ENCODE results near the gene FARP1. TPM values are rescaled to one million over a fixed set of nuclear protein-coding genes. Genes with fewer than 3 reads are reported as not detected.

Gene FARP1
- total RNA-seq, 5 donors from 2014 or later (not counting 1 experiment from before 2014, with no cell fraction given) = 0.51 to 2.0 (median 1.0) TPM

GRCh38 chr13:98406971-98407370 lies 264.1 kb downstream of the FARP1 start:
- Mint-ChIP-seq H3K4me1 (peaks cover 3 to 15% (median 7%) of the 10 kb centered on the region in 3 donors), H3K4me3 (no peak overlapping the region), H3K27me3 (peaks cover 0 to 11% of the 10 kb centered on the region in 2 donors), H3K27ac (no peak overlapping the region), H3K36me3 (no peaks in the 10 kb centered on the region), H3K9me3 (no peaks in the 10 kb centered on the region)
- Histone ChIP-seq H3K9me3 (no peaks in the 10 kb centered on the region), H3K36me3 (ENCODE audit: control insufficient read depth in 2 of 2, extremely low read depth in 1 of 2, insufficient read depth in 1 of 2, low read length in 1 of 2) (no peaks in the 10 kb centered on the region), H3K4me1 (ENCODE audit: control insufficient read depth in 1 of 2, extremely low read depth in 1 of 2, insufficient read depth in 2 of 2, low read length in 2 of 2) (peaks cover 3 to 7% of the 10 kb centered on the region in 2 experiments), H3K27ac (ENCODE audit: low read length) (no peak overlapping the region), H3K27me3 (replicated peaks in 1 of 2; ENCODE audit: control insufficient read depth in 2 of 2, extremely low read depth in 1 of 2, insufficient read depth in 2 of 2, low read length in 1 of 2) (peaks cover 0 to 22% of the 10 kb centered on the region in 2 experiments), H3K4me3 (ENCODE audit: control insufficient read depth in 1 of 2, extremely low read depth in 1 of 2, low read length in 1 of 2) (no peak overlapping the region)
- no peak for DNase-seq
- 83% methylated on average over 1 of the region's 9 CpGs for whole genome bisulfite sequencing (ENCODE audit: insufficient coverage)
- no peak for ATAC-seq (replicated peaks in 1 of 4)
- CTCF ChIA-PET = no interaction called here
- POLR2A ChIA-PET = interaction anchor here in 1 of 2 donors (0.6 kb wide), 1 partner anchor 264 kb away, joined by 3 read pairs; no protein-coding TSS in a partner anchor

- no peak overlapping the region for H3K4me3 ChIP-seq (ENCODE audit: control insufficient read depth in 1 of 2, extremely low read depth in 1 of 2, low read length in 1 of 2)
- no peak overlapping the region for H3K4me3 Mint-ChIP-seq
- no peak for DNase-seq
- H3K27me3 ChIP-seq (replicated peaks in 1 of 2; ENCODE audit: control insufficient read depth in 2 of 2, extremely low read depth in 1 of 2, insufficient read depth in 2 of 2, low read length in 1 of 2) = peaks cover 0 to 22% of the 10 kb centered on the region in 2 experiments
- H3K27ac Mint-ChIP-seq = no peak overlapping the region
- peaks cover 0 to 11% of the 10 kb centered on the region in 2 donors for H3K27me3 Mint-ChIP-seq
- ChIA-PET POLR2A (no interaction called here), CTCF (interaction anchor here in 1 of 2 donors (0.6 kb wide), 1 partner anchor 83 kb away, joined by 4 read pairs; no protein-coding TSS in a partner anchor)
- no peak for ATAC-seq (replicated peaks in 1 of 4)
- peaks cover 9 to 21% (median 13%) of the 10 kb centered on the region in 3 donors for H3K4me1 Mint-ChIP-seq
- H3K9me3 Mint-ChIP-seq = no peaks in the 10 kb centered on the region
- H3K9me3 ChIP-seq = no peaks in the 10 kb centered on the region
- WGBS (ENCODE audit: insufficient coverage) = no CpG with 5 or more reads among the region's 4 CpGs
- no peaks in the 10 kb centered on the region for H3K36me3 ChIP-seq (ENCODE audit: control insufficient read depth in 2 of 2, extremely low read depth in 1 of 2, insufficient read depth in 1 of 2, low read length in 1 of 2)
- no peaks in the 10 kb centered on the region for H3K36me3 Mint-ChIP-seq
- H3K27ac ChIP-seq (ENCODE audit: low read length) = no peak overlapping the region
- peaks cover 3 to 12% of the 10 kb centered on the region in 2 experiments for H3K4me1 ChIP-seq (ENCODE audit: control insufficient read depth in 1 of 2, extremely low read depth in 1 of 2, insufficient read depth in 2 of 2, low read length in 2 of 2)
Measured at GRCh38 chr13:98407575-98407974, 264.7 kb downstream of the FARP1 start.

- Mint-ChIP-seq H3K27me3 (peaks cover 0 to 11% of the 10 kb centered on the region in 2 donors), H3K4me3 (no peak overlapping the region), H3K9me3 (no peaks in the 10 kb centered on the region), H3K27ac (no peak overlapping the region), H3K4me1 (peaks cover 9 to 23% (median 14%) of the 10 kb centered on the region in 3 donors), H3K36me3 (no peaks in the 10 kb centered on the region)
- CTCF ChIA-PET = no interaction called here
- Histone ChIP-seq H3K27me3 (replicated peaks in 1 of 2; ENCODE audit: control insufficient read depth in 2 of 2, extremely low read depth in 1 of 2, insufficient read depth in 2 of 2, low read length in 1 of 2) (peaks cover 0 to 22% of the 10 kb centered on the region in 2 experiments), H3K4me3 (ENCODE audit: control insufficient read depth in 1 of 2, extremely low read depth in 1 of 2, low read length in 1 of 2) (no peak overlapping the region), H3K36me3 (ENCODE audit: control insufficient read depth in 2 of 2, extremely low read depth in 1 of 2, insufficient read depth in 1 of 2, low read length in 1 of 2) (no peaks in the 10 kb centered on the region), H3K9me3 (no peaks in the 10 kb centered on the region), H3K27ac (ENCODE audit: low read length) (no peak overlapping the region), H3K4me1 (ENCODE audit: control insufficient read depth in 1 of 2, extremely low read depth in 1 of 2, insufficient read depth in 2 of 2, low read length in 2 of 2) (peaks cover 3 to 12% of the 10 kb centered on the region in 2 experiments)
- ATAC-seq (replicated peaks in 1 of 4) = no peak
- WGBS (ENCODE audit: insufficient coverage) = 79% methylated on average over 3 of the region's 13 CpGs
- DNase-seq = no peak
- POLR2A ChIA-PET = no interaction called here
Measured at GRCh38 chr13:98409281-98409680, 266.4 kb downstream of the FARP1 start.

- Histone ChIP-seq H3K36me3 (ENCODE audit: control insufficient read depth in 2 of 2, extremely low read depth in 1 of 2, insufficient read depth in 1 of 2, low read length in 1 of 2) (no peaks in the 10 kb centered on the region), H3K4me1 (ENCODE audit: control insufficient read depth in 1 of 2, extremely low read depth in 1 of 2, insufficient read depth in 2 of 2, low read length in 2 of 2) (peaks cover 3 to 12% of the 10 kb centered on the region in 2 experiments), H3K9me3 (no peaks in the 10 kb centered on the region), H3K27me3 (replicated peaks in 1 of 2; ENCODE audit: control insufficient read depth in 2 of 2, extremely low read depth in 1 of 2, insufficient read depth in 2 of 2, low read length in 1 of 2) (peaks cover 0 to 20% of the 10 kb centered on the region in 2 experiments), H3K27ac (ENCODE audit: low read length) (no peak overlapping the region), H3K4me3 (ENCODE audit: control insufficient read depth in 1 of 2, extremely low read depth in 1 of 2, low read length in 1 of 2) (no peak overlapping the region)
- peaks cover 9 to 23% (median 14%) of the 10 kb centered on the region in 3 donors for H3K4me1 Mint-ChIP-seq
- no peaks in the 10 kb centered on the region for H3K9me3 Mint-ChIP-seq
- no peak for DNase-seq
- peaks cover 0 to 9% of the 10 kb centered on the region in 2 donors for H3K27me3 Mint-ChIP-seq
- peak overlapping the region in 1 of 3 donors; percentile 76 for H3K4me3 Mint-ChIP-seq
- no peaks in the 10 kb centered on the region for H3K36me3 Mint-ChIP-seq
- POLR2A ChIA-PET = no interaction called here
- 71% methylated on average over 8 of the region's 11 CpGs for WGBS (ENCODE audit: insufficient coverage)
- CTCF ChIA-PET = no interaction called here
- no peak overlapping the region for H3K27ac Mint-ChIP-seq
- no peak for ATAC-seq (replicated peaks in 1 of 4)
Measured at GRCh38 chr13:98410612-98411011, 267.7 kb downstream of the FARP1 start.

GRCh38 chr13:98411013-98411412 lies 268.1 kb downstream of the FARP1 start:
- peak overlapping the region in 2 of 3 donors; percentile 41 to 76 for H3K4me3 Mint-ChIP-seq
- peaks cover 0 to 9% of the 10 kb centered on the region in 2 donors for H3K27me3 Mint-ChIP-seq
- no peak for ATAC-seq (replicated peaks in 1 of 4)
- no peaks in the 10 kb centered on the region for H3K9me3 Mint-ChIP-seq
- WGBS (ENCODE audit: insufficient coverage) = 100% methylated on average over 2 of the region's 5 CpGs
- H3K36me3 Mint-ChIP-seq = no peaks in the 10 kb centered on the region
- no peak overlapping the region for H3K27ac Mint-ChIP-seq
- H3K4me1 Mint-ChIP-seq = peaks cover 9 to 23% (median 14%) of the 10 kb centered on the region in 3 donors
- Histone ChIP-seq H3K27ac (ENCODE audit: low read length) (no peak overlapping the region), H3K36me3 (ENCODE audit: control insufficient read depth in 2 of 2, extremely low read depth in 1 of 2, insufficient read depth in 1 of 2, low read length in 1 of 2) (no peaks in the 10 kb centered on the region), H3K27me3 (replicated peaks in 1 of 2; ENCODE audit: control insufficient read depth in 2 of 2, extremely low read depth in 1 of 2, insufficient read depth in 2 of 2, low read length in 1 of 2) (peaks cover 0 to 20% of the 10 kb centered on the region in 2 experiments), H3K4me1 (ENCODE audit: control insufficient read depth in 1 of 2, extremely low read depth in 1 of 2, insufficient read depth in 2 of 2, low read length in 2 of 2) (peaks cover 3 to 12% of the 10 kb centered on the region in 2 experiments), H3K9me3 (no peaks in the 10 kb centered on the region), H3K4me3 (ENCODE audit: control insufficient read depth in 1 of 2, extremely low read depth in 1 of 2, low read length in 1 of 2) (no peak overlapping the region)
- POLR2A ChIA-PET = no interaction called here
- CTCF ChIA-PET = no interaction called here
- DNase-seq = no peak

- Histone ChIP-seq H3K4me3 (ENCODE audit: control insufficient read depth in 1 of 2, extremely low read depth in 1 of 2, low read length in 1 of 2) (peak overlapping the region; percentile 28 to 52), H3K4me1 (ENCODE audit: control insufficient read depth in 1 of 2, extremely low read depth in 1 of 2, insufficient read depth in 2 of 2, low read length in 2 of 2) (peaks cover 3 to 12% of the 10 kb centered on the region in 2 experiments), H3K27me3 (replicated peaks in 1 of 2; ENCODE audit: control insufficient read depth in 2 of 2, extremely low read depth in 1 of 2, insufficient read depth in 2 of 2, low read length in 1 of 2) (peaks cover 0 to 20% of the 10 kb centered on the region in 2 experiments), H3K27ac (ENCODE audit: low read length) (no peak overlapping the region), H3K9me3 (no peaks in the 10 kb centered on the region), H3K36me3 (ENCODE audit: control insufficient read depth in 2 of 2, extremely low read depth in 1 of 2, insufficient read depth in 1 of 2, low read length in 1 of 2) (no peaks in the 10 kb centered on the region)
- peaks cover under 1 to 9% of the 10 kb centered on the region in 2 donors for H3K27me3 Mint-ChIP-seq
- WGBS (ENCODE audit: insufficient coverage) = 12% methylated on average over 11 of the region's 16 CpGs
- H3K27ac Mint-ChIP-seq = peak overlapping the region in 1 of 2 donors; percentile 18
- ChIA-PET POLR2A (interaction anchor here in 1 of 2 donors (0.6 kb wide), 1 partner anchor 1204 kb away, joined by 7 read pairs; no protein-coding TSS in a partner anchor), CTCF (no interaction called here)
- DNase-seq (peak in 3 of 35 experiments; percentile 4 to 20 (median 8)), ATAC-seq (replicated peaks in 1 of 4) (peak; percentile 58 to 77 (median 74))
- H3K9me3 Mint-ChIP-seq = peaks cover 0 to under 1% (median under 1%) of the 10 kb centered on the region in 3 donors
- peaks cover 9 to 23% (median 14%) of the 10 kb centered on the region in 3 donors for H3K4me1 Mint-ChIP-seq
- no peaks in the 10 kb centered on the region for H3K36me3 Mint-ChIP-seq
- H3K4me3 Mint-ChIP-seq = peak overlapping the region; percentile 67 to 76 (median 69)
Measured at GRCh38 chr13:98411617-98412265, 268.8 kb downstream of the FARP1 start.

Measured in T-cell (primary cell).